Body of pancreas (tissue), 4 donors: ENCODE data around the gene RPL5.

Source experiments
- CTCF ChIP-seq, 7 experiments: fragments of 450-650 bp in 4 of 7; fragments of 200-600 bp in 3 of 7; sonication (generic) in 3 of 7; IDR thresholded peaks; one replicate each; pipeline ENCODE4 v1.5.1; 2016 to 2019; ENCODE audit warnings: antibody characterized with exemption in 7 of 7
- POLR2A ChIP-seq, 3 donors: fragments of 450-650 bp; IDR thresholded peaks; one replicate each; pipeline ENCODE4 v1.6.1; 2016; ENCODE audit warnings: antibody characterized with exemption in 3 of 3, mild to moderate bottlenecking in 2 of 3

- TF ChIP-seq CTCF (IDR thresholded peaks at IDR 0.05), result no peak
- TF ChIP-seq POLR2A (IDR thresholded peaks at IDR 0.05), result no peak
Measured at GRCh38 chr1:92842082-92843045, 10.5 kb downstream of the RPL5 start.
